Measurements from ENCODE around the gene MVB12A.

MVB12A gene

DNA sequence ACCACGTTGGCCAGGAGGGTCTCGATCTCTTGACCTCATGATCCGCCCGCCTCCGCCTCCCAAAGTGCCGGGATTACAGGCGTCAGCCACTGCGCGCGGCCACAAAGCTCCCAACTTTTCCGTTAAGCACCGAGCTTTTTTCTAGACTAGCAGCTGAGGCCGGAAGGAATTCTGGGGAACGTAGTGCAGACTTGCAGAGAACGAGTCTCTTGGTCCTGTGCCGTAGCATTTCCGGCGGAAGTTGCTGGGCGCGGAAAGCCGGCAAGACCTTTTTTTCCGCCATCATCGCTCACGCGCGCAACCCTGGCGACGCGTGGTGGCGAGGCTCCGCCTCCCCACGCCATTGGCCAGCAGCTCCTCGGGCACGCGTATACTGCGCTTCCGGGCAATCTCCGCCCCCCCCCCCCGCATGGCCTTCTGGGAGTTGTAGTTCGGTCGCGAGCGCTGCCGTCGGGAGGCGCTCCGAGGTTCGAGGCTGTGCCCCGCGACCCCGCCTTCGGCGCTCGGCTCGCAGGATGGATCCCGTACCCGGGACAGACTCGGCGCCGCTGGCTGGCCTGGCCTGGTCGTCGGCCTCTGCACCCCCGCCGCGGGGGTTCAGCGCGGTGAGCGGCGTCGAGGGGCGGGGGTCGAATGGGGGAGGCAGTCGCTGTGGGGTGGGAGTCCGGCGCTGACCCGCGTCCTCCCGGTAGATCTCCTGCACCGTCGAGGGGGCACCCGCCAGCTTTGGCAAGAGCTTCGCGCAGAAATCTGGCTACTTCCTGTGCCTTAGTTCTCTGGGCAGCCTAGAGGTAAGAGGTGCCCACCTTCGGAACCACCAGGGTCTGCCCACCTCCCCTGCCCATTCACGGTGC, at the start of gene MVB12A:
TSS of gene MVB12A (plus strand) at position 427 of the 854 bp plus-strand sequence. CDS start at position 516, 89 bp downstream.
- Histone ChIP-seq H3K4me3 (replicated peaks; ENCODE audit: low read depth, low read length) (peak within 1 kb of the TSS; percentile 88), H3K36me3 (ENCODE audit: control insufficient read depth, insufficient read depth, low read length) (no peaks in the 10 kb centered on the region; the same call in none of the 2 replicates), H3K27me3 (replicated peaks; ENCODE audit: control insufficient read depth, insufficient read depth, low read length) (no peaks in the 10 kb centered on the region)
- DNase-seq (ENCODE audit: extremely low read depth, insufficient read length): peak; percentile 100
- TF ChIP-seq, protein P1, sequence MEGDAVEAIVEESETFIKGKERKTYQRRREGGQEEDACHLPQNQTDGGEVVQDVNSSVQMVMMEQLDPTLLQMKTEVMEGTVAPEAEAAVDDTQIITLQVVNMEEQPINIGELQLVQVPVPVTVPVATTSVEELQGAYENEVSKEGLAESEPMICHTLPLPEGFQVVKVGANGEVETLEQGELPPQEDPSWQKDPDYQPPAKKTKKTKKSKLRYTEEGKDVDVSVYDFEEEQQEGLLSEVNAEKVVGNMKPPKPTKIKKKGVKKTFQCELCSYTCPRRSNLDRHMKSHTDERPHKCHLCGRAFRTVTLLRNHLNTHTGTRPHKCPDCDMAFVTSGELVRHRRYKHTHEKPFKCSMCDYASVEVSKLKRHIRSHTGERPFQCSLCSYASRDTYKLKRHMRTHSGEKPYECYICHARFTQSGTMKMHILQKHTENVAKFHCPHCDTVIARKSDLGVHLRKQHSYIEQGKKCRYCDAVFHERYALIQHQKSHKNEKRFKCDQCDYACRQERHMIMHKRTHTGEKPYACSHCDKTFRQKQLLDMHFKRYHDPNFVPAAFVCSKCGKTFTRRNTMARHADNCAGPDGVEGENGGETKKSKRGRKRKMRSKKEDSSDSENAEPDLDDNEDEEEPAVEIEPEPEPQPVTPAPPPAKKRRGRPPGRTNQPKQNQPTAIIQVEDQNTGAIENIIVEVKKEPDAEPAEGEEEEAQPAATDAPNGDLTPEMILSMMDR (IDR thresholded peaks at IDR 0.05; ENCODE audit: insufficient read depth, low read length, poor library complexity, severe bottlenecking): no peak

DNA sequence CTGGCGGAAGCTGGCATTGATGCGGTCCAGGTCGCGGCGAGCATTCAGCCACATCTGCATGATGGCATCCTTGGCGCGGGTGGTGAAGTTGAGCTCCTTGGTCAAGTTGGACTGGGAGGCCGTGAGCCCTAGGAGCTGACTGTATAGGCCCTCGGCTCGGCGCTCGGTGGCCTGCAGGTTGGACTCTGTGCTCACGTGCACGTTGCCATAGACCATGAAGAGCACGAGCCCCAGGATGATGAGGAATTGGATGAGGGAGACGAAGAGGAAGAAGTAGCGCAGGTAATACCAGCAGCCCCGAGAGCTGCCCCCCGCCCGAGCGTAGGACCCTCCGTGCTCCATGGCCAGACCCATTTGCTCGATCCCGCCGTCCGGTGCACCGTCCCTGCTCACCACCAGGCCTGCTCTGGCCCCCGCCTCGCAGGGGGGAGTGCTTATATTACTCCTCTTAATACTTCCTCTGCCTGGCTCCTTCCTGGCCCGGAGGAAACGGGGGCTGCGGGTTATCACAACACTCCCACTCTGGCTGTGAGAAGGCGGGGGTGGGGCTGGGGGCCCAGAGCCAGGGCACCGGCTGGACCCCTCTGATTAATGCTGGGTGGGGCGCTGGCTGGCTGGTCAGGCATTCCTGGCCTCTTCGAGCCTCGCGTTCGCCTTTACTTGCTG, 42.8 kb upstream of the MVB12A start, which contains the start of gene PLVAP:
TSS of gene PLVAP (minus strand) at position 408 of the 666 bp plus-strand sequence. CDS start at position 354, 54 bp downstream.
- no peaks in the 10 kb centered on the region for H3K27me3 ChIP-seq (replicated peaks; ENCODE audit: control insufficient read depth, insufficient read depth, low read length)
- H3K36me3 ChIP-seq (ENCODE audit: control insufficient read depth, insufficient read depth, low read length): no peaks in the 10 kb centered on the region
- TF ChIP-seq, protein P1 (IDR thresholded peaks at IDR 0.05; ENCODE audit: insufficient read depth, low read length, poor library complexity, severe bottlenecking): no peak
- DNase-seq (ENCODE audit: extremely low read depth, insufficient read length): no peak
- no peak within 1 kb of the TSS for H3K4me3 ChIP-seq (replicated peaks; ENCODE audit: low read depth, low read length)

DNA sequence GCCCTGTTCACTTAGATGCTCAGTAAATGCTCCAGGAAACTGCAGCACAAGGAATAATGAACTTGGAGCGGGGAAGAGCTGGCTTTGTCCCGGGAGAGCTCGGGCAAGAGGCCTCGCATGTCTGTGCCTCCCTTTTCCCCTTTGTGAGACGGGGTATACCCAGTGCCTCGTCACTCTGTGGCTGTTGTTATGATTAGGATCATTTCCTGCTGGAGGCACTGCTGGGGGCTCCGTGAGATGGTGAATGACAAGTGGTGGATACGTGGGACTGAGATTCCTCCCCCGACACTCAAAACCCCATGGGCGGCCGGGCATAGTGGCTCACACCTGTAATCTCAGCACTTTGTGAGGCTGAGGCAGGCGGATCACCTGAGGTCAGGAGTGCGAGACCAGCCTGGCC, 41.6 kb upstream of the MVB12A start:
- H3K36me3 ChIP-seq (ENCODE audit: control insufficient read depth, insufficient read depth, low read length): no peaks in the 10 kb centered on the region
- TF ChIP-seq, protein P1 (IDR thresholded peaks at IDR 0.05; ENCODE audit: insufficient read depth, low read length, poor library complexity, severe bottlenecking): no peak
- DNase-seq (ENCODE audit: extremely low read depth, insufficient read length): no peak

DNA sequence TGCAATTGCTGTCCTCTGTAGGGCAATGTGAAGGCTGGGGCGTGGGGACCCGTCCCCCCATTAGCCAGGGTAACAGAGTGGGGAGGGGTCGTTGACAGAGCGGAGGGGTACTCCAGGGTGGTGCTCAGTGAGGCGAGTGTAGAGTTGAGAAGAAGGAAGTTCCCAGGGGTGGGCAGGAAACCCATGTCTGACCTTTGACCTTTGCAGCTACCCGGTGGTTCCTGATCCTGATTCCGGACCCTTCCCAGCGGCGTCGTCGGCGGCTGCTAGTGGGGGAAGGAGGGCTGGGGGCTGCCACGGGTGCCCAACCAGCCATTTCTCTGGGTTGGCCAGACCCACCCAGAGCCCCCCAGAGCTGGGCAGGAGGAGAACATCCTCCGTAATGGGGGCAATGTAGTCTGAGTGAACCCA, 40.6 kb upstream of the MVB12A start:
- H3K4me3 ChIP-seq (replicated peaks; ENCODE audit: low read depth, low read length): no peak overlapping the region
- H3K27me3 ChIP-seq (replicated peaks; ENCODE audit: control insufficient read depth, insufficient read depth, low read length): no peaks in the 10 kb centered on the region
- no peaks in the 10 kb centered on the region for H3K36me3 ChIP-seq (ENCODE audit: control insufficient read depth, insufficient read depth, low read length)
- TF ChIP-seq, protein P1 (IDR thresholded peaks at IDR 0.05; ENCODE audit: insufficient read depth, low read length, poor library complexity, severe bottlenecking): no peak
- no peak for DNase-seq (ENCODE audit: extremely low read depth, insufficient read length)

More for the DNA sequence above, 41.6 kb upstream of the MVB12A start:
- Histone ChIP-seq H3K27me3 (replicated peaks; ENCODE audit: control insufficient read depth, insufficient read depth, low read length) (no peaks in the 10 kb centered on the region), H3K4me3 (replicated peaks; ENCODE audit: low read depth, low read length) (no peak overlapping the region)

DNA sequence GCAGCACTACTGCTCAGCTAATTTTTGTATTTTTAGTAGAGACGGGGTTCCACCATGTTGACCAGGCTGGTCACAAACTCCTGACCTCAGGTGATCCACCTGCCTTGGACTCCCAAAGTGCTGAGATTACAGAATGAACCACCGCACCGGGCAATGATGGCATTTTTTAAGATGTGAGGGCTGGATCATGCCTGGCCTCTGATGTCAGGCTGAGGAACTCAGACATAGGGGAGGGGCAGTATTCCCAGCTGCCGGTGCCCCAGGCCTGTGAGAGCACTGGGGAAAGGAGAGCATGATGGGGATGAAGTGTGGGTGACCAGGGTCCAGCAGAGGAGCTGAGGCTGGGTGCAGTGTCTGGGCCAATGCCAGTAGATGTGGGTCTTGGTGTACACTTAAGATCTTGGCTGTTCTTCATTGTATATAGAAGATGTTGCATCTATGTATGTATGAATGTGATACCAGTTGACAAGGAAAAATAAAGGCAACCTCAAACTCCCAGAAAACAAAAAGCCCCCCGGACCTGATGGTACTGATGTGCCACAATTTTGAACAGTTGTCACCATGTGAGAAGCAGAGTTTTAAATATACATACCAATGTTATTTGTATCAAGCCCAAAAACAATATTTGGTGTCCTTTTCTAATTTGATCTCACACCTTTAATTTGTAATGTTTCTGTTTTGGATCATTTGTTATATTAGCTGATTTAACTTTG, 39.3 kb upstream of the MVB12A start:
- H3K4me3 ChIP-seq (replicated peaks; ENCODE audit: low read depth, low read length): no peak overlapping the region
- no peaks in the 10 kb centered on the region for H3K27me3 ChIP-seq (replicated peaks; ENCODE audit: control insufficient read depth, insufficient read depth, low read length)
- TF ChIP-seq, protein P1 (IDR thresholded peaks at IDR 0.05; ENCODE audit: insufficient read depth, low read length, poor library complexity, severe bottlenecking): no peak
- H3K36me3 ChIP-seq (ENCODE audit: control insufficient read depth, insufficient read depth, low read length): no peaks in the 10 kb centered on the region
- DNase-seq (ENCODE audit: extremely low read depth, insufficient read length): no peak
